NB4 (cell line): ENCODE measurements around the gene AGPS.

Source experiments
- CTCF ChIP-seq: IDR thresholded peaks from one replicate; pipeline ENCODE4 v1.5.1; 2012; ENCODE audit warnings: low read depth, low read length
- POLR2A ChIP-seq: IDR thresholded peaks from 2 replicates; pipeline ENCODE4 v1.6.1; 2011; ENCODE audit warnings: mild to moderate bottlenecking; ENCODE audit not compliant: insufficient read length; ENCODE audit errors: extremely low read depth

- TF ChIP-seq CTCF (no peak), POLR2A (no peak)
Measured at GRCh38 chr2:177506505-177506904, 113.9 kb downstream of the AGPS start.
